ENCODE measurements around the gene SCARB1.

GRCh38 chr12:124744659-124745464 lies 118.8 kb downstream of the SCARB1 start:
- TF ChIP-seq CTCF (IDR thresholded peaks at IDR 0.05) (no peak), POLR2A (IDR thresholded peaks at IDR 0.05) (no peak)

Measured in body of pancreas (tissue), 4 donors.